Panc1 (cell line): Measurements from ENCODE around the gene LZTS2. TPM values are rescaled to one million over a fixed set of nuclear protein-coding genes. Genes with fewer than 3 reads are reported as not detected.

Experiments
- ATAC-seq: fragments of 200-7000 bp; cut with Tn5 transposase; 2 replicates; pipeline ENCODE4 v1.9.1; 2020; ENCODE audit warnings: mild to moderate bottlenecking, moderate library complexity
- BruUV-seq: library from RNA; stranded (reverse); fragments of 400-500 nt; replicated peaks from 2 replicates; lab custom pipeline; 2021; lab: Mats Ljungman, UMichigan
- CTCF ChIA-PET: fragments of 300-600 bp; sonication (Branson Sonifier 250); formaldehyde crosslinking; loops from one replicate; lab custom pipeline; 2022; ENCODE audit warnings: antibody characterized with exemption; lab: Charles Lee
- POLR2A ChIA-PET: fragments of 300-600 bp; sonication (Branson Sonifier 250); formaldehyde crosslinking; loops from one replicate; lab custom pipeline; 2022; ENCODE audit warnings: antibody characterized with exemption; lab: Charles Lee
- DNase-seq: peaks from one replicate; pipeline ENCODE4 v3.0.0-alpha.2; 2010; ENCODE audit warnings: low read depth, low spot score
- H3K27ac ChIP-seq: 2 replicates; pipeline ENCODE4 v1.5.1; 2011; ENCODE audit warnings: mild to moderate bottlenecking, low read length, inconsistent platforms
- H3K27me3 ChIP-seq: fragments of 200-500 bp; sonication (Bioruptor generic); 2 replicates; pipeline ENCODE4 v1.6.0; 2014; ENCODE audit warnings: low read length, inconsistent platforms; ENCODE audit not compliant: control insufficient read depth, insufficient read depth
- H3K36me3 ChIP-seq: fragments of 200-500 bp; sonication (Bioruptor generic); 2 replicates; pipeline ENCODE4 v1.5.1; 2014; ENCODE audit warnings: inconsistent platforms, mild to moderate bottlenecking, low read length, moderate library complexity; ENCODE audit not compliant: control insufficient read depth, insufficient read depth
- H3K4me1 ChIP-seq: 2 replicates; pipeline ENCODE4 v1.5.1; 2011; ENCODE audit warnings: inconsistent platforms, mild to moderate bottlenecking, low read length, moderate library complexity; ENCODE audit not compliant: control insufficient read depth, insufficient read depth
- H3K4me3 ChIP-seq, 2 experiments: 2 replicates each; pipeline ENCODE4 v1.5.1; 2011 to 2012; ENCODE audit warnings: low read depth in 2 of 2, low read length in 2 of 2, mild to moderate bottlenecking in 2 of 2, inconsistent platforms in 1 of 2, moderate library complexity in 1 of 2
- H3K9me3 ChIP-seq: fragments of 200-500 bp; sonication (Bioruptor generic); 2 replicates; pipeline ENCODE4 v1.5.1; 2014; ENCODE audit warnings: low read depth, mild to moderate bottlenecking, inconsistent platforms, low read length, moderate library complexity; ENCODE audit not compliant: control insufficient read depth, insufficient read depth
- POLR2AphosphoS5 ChIP-seq: IDR thresholded peaks from 2 replicates; pipeline ENCODE4 v1.6.1; 2012; ENCODE audit warnings: mild to moderate bottlenecking, low read depth, low read length, moderate library complexity
- REST ChIP-seq, 2 experiments: IDR thresholded peaks; 2 replicates each; pipeline ENCODE4 v1.6.1; 2011 to 2012; ENCODE audit warnings: low read depth in 2 of 2, control low read depth in 1 of 2, low read length in 1 of 2, mild to moderate bottlenecking in 1 of 2, moderate library complexity in 1 of 2; ENCODE audit not compliant: insufficient read depth in 1 of 2
- SIN3A ChIP-seq: IDR thresholded peaks from 2 replicates; pipeline ENCODE4 v1.6.1; 2012; ENCODE audit warnings: low read depth, mild to moderate bottlenecking, low read length, moderate library complexity, borderline replicate concordance; ENCODE audit not compliant: insufficient read depth
- TCF7L2 ChIP-seq: IDR thresholded peaks from 2 replicates; pipeline ENCODE4 v1.6.1; 2011; ENCODE audit warnings: mild to moderate bottlenecking, low read depth, low read length, inconsistent platforms
- in situ Hi-C: cut with HindIII; loops from 2 replicates; pipeline ENCODE4 v1.10.0; 2016; ENCODE audit warnings: low sequenced_read_pairs, low pct_unique_long_range_greater_than_20kb
- intact Hi-C: fragments of 100-400 bp; cut with micrococcal nuclease; formaldehyde crosslinking; loops from one replicate; pipeline ENCODE4 v1.10.0; 2022; ENCODE audit not compliant: unreplicated experiment
- total RNA-seq: library from RNA; stranded (reverse); gene quantifications from one replicate; pipeline ENCODE4 v1.2.1, GENCODE V29; 2021; ENCODE audit not compliant: unreplicated experiment
- TF ChIP-seq, protein P1 (sequence below): fragments of 450-650 bp; IDR thresholded peaks from 2 replicates; pipeline ENCODE4 v1.5.1; 2017; ENCODE audit warnings: mild to moderate bottlenecking

Gene LZTS2
- total RNA-seq, 1 experiment from 2014 or later = 65.5 TPM

DNA sequence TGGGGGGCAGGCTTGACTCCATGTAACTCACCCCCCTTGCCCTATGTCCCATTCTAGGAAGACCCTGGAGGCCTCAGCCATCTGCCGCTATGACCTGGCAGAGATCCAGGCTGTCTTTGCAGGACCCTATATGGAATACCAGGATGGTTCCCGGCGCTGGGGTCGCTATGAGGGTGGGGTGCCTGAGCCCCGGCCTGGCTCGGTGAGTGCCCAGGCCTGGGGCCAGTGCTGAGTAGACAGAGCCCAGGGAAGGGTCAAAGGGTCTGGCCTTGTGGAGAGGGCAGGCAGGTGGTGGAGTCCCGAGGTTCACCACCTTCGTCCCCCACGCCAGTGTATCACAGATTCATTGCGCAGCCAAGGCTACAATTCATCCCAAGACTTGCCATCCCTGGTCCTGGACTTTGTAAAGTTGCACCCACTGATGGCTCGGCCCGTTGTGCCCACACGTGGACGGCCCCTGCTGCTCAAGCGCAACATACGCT lies 19.8 kb upstream of the LZTS2 start:
- H3K27me3 ChIP-seq = no peaks in the 10 kb centered on the region
- BruUV-seq = no TSS peak
- ChIA-PET CTCF (no interaction called here), POLR2A (no interaction called here)
- H3K9me3 ChIP-seq = no peaks in the 10 kb centered on the region
- TF ChIP-seq TCF7L2 (no peak), POLR2AphosphoS5 (no peak), SIN3A (no peak), REST (IDR thresholded peaks at IDR 0.05; ENCODE audit: insufficient read depth in 1 of 2, low read depth in 2 of 2, low read length in 1 of 2) (no peak)
- TF ChIP-seq, protein P1, sequence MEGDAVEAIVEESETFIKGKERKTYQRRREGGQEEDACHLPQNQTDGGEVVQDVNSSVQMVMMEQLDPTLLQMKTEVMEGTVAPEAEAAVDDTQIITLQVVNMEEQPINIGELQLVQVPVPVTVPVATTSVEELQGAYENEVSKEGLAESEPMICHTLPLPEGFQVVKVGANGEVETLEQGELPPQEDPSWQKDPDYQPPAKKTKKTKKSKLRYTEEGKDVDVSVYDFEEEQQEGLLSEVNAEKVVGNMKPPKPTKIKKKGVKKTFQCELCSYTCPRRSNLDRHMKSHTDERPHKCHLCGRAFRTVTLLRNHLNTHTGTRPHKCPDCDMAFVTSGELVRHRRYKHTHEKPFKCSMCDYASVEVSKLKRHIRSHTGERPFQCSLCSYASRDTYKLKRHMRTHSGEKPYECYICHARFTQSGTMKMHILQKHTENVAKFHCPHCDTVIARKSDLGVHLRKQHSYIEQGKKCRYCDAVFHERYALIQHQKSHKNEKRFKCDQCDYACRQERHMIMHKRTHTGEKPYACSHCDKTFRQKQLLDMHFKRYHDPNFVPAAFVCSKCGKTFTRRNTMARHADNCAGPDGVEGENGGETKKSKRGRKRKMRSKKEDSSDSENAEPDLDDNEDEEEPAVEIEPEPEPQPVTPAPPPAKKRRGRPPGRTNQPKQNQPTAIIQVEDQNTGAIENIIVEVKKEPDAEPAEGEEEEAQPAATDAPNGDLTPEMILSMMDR = no peak
- no peak overlapping the region for H3K4me3 ChIP-seq
- intact Hi-C loops = no loop called here
- H3K4me1 ChIP-seq = no peaks in the 10 kb centered on the region
- DNase-seq = no peak
- no peak overlapping the region for H3K27ac ChIP-seq
- no peak for ATAC-seq
- H3K36me3 ChIP-seq = no peaks in the 10 kb centered on the region
- in situ Hi-C loops = no loop called here

- BruUV-seq = no TSS peak
- no peaks in the 10 kb centered on the region for H3K27me3 ChIP-seq
- H3K4me3 ChIP-seq = no peak overlapping the region
- intact Hi-C loops = no loop called here
- in situ Hi-C loops = no loop called here
- ChIA-PET CTCF (no interaction called here), POLR2A (no interaction called here)
- TF ChIP-seq SIN3A = no peak
- TF ChIP-seq POLR2AphosphoS5 = no peak
- no peak for TF ChIP-seq REST (IDR thresholded peaks at IDR 0.05; ENCODE audit: insufficient read depth in 1 of 2, low read depth in 2 of 2, low read length in 1 of 2)
- TF ChIP-seq, protein P1 = no peak
- no peak for TF ChIP-seq TCF7L2
- DNase-seq (no peak), ATAC-seq (no peak)
- no peaks in the 10 kb centered on the region for H3K36me3 ChIP-seq
- no peaks in the 10 kb centered on the region for H3K9me3 ChIP-seq
- H3K27ac ChIP-seq = no peak overlapping the region
- no peaks in the 10 kb centered on the region for H3K4me1 ChIP-seq
These were observed 19.3 kb upstream of the LZTS2 start for GRCh38 chr10:100980311-100980710.
